Measurements from ENCODE around the gene C3orf18.

Gene C3orf18

GRCh38 chr3:50567386-50568167, at the start of gene C3orf18:
Gene C3orf18 (minus strand): TSS chr3:50567747. CDS start chr3:50565699, 2,048 bp downstream.
- no peaks in the 10 kb centered on the region for H3K9me3 Mint-ChIP-seq
- peak; percentile 90 for ATAC-seq
- H3K27me3 Mint-ChIP-seq, result no peaks in the 10 kb centered on the region
- peak within 1 kb of the TSS; percentile 96 for H3K4me3 Mint-ChIP-seq
- peaks cover 50% of the 10 kb centered on the region for H3K4me1 Mint-ChIP-seq
- no peaks in the 10 kb centered on the region for H3K36me3 Mint-ChIP-seq
- H3K27ac Mint-ChIP-seq, result peak within 1 kb of the TSS; percentile 87

GRCh38 chr3:50616770-50617095, 49.2 kb upstream of the C3orf18 start:
- Mint-ChIP-seq H3K9me3 (no peaks in the 10 kb centered on the region), H3K4me1 (peaks cover 67% of the 10 kb centered on the region), H3K36me3 (peaks cover 11% of the 10 kb centered on the region), H3K4me3 (peak overlapping the region; percentile 80), H3K27me3 (no peaks in the 10 kb centered on the region), H3K27ac (peak overlapping the region; percentile 76)
- ATAC-seq, result peak; percentile 88

GRCh38 chr3:50616003-50616769, 48.6 kb upstream of the C3orf18 start:
- Mint-ChIP-seq H3K9me3 (no peaks in the 10 kb centered on the region), H3K4me1 (peaks cover 68% of the 10 kb centered on the region), H3K36me3 (peaks cover 11% of the 10 kb centered on the region), H3K27ac (peak overlapping the region; percentile 76), H3K27me3 (no peaks in the 10 kb centered on the region), H3K4me3 (peak overlapping the region; percentile 80)
- ATAC-seq, result peak; percentile 44

GRCh38 chr3:50615190-50615589, 47.6 kb upstream of the C3orf18 start:
- H3K4me1 Mint-ChIP-seq, result peaks cover 70% of the 10 kb centered on the region
- ATAC-seq, result no peak
- peaks cover 12% of the 10 kb centered on the region for H3K36me3 Mint-ChIP-seq
- no peak overlapping the region for H3K27ac Mint-ChIP-seq
- no peaks in the 10 kb centered on the region for H3K9me3 Mint-ChIP-seq
- H3K4me3 Mint-ChIP-seq, result no peak overlapping the region
- no peaks in the 10 kb centered on the region for H3K27me3 Mint-ChIP-seq

GRCh38 chr3:50612970-50613846, 45.7 kb upstream of the C3orf18 start:
- Mint-ChIP-seq H3K4me1 (peaks cover 69% of the 10 kb centered on the region), H3K4me3 (peak overlapping the region; percentile 79), H3K36me3 (peaks cover 30% of the 10 kb centered on the region), H3K9me3 (no peaks in the 10 kb centered on the region), H3K27ac (peak overlapping the region; percentile 87), H3K27me3 (no peaks in the 10 kb centered on the region)
- ATAC-seq, result no peak

- Mint-ChIP-seq H3K9me3 (no peaks in the 10 kb centered on the region), H3K27me3 (no peaks in the 10 kb centered on the region), H3K4me1 (peaks cover 64% of the 10 kb centered on the region), H3K4me3 (peak overlapping the region; percentile 79), H3K36me3 (peaks cover 38% of the 10 kb centered on the region), H3K27ac (peak overlapping the region; percentile 87)
- no peak for ATAC-seq
Measured at GRCh38 chr3:50612234-50612882, 44.8 kb upstream of the C3orf18 start.

GRCh38 chr3:50611464-50612233, 44.1 kb upstream of the C3orf18 start, which contains the start of gene CISH:
Gene CISH (minus strand): TSS chr3:50611774. CDS start chr3:50611650, 124 bp downstream.
- peak; percentile 88 for ATAC-seq
- Mint-ChIP-seq H3K36me3 (peaks cover 45% of the 10 kb centered on the region), H3K9me3 (no peaks in the 10 kb centered on the region), H3K4me1 (peaks cover 63% of the 10 kb centered on the region), H3K27me3 (no peaks in the 10 kb centered on the region), H3K27ac (peak within 1 kb of the TSS; percentile 87), H3K4me3 (peak within 1 kb of the TSS; percentile 79)

- Mint-ChIP-seq H3K4me3 (peak overlapping the region; percentile 79), H3K27me3 (no peaks in the 10 kb centered on the region), H3K9me3 (no peaks in the 10 kb centered on the region), H3K4me1 (peaks cover 61% of the 10 kb centered on the region), H3K36me3 (peaks cover 50% of the 10 kb centered on the region), H3K27ac (peak overlapping the region; percentile 87)
- no peak for ATAC-seq
Measured at GRCh38 chr3:50610992-50611463, 43.5 kb upstream of the C3orf18 start.

GRCh38 chr3:50610181-50610971, 42.8 kb upstream of the C3orf18 start:
- H3K36me3 Mint-ChIP-seq, result peaks cover 56% of the 10 kb centered on the region
- H3K9me3 Mint-ChIP-seq, result no peaks in the 10 kb centered on the region
- peak overlapping the region; percentile 87 for H3K27ac Mint-ChIP-seq
- ATAC-seq, result no peak
- H3K27me3 Mint-ChIP-seq, result no peaks in the 10 kb centered on the region
- H3K4me1 Mint-ChIP-seq, result peaks cover 62% of the 10 kb centered on the region
- H3K4me3 Mint-ChIP-seq, result peak overlapping the region; percentile 79

GRCh38 chr3:50609763-50610085, 42.2 kb upstream of the C3orf18 start:
- Mint-ChIP-seq H3K36me3 (peaks cover 63% of the 10 kb centered on the region), H3K9me3 (no peaks in the 10 kb centered on the region), H3K27me3 (no peaks in the 10 kb centered on the region), H3K27ac (peak overlapping the region; percentile 87), H3K4me3 (peak overlapping the region; percentile 79), H3K4me1 (peaks cover 69% of the 10 kb centered on the region)
- ATAC-seq, result no peak

GRCh38 chr3:50609071-50609762, 41.7 kb upstream of the C3orf18 start:
- H3K36me3 Mint-ChIP-seq, result peaks cover 68% of the 10 kb centered on the region
- peaks cover 71% of the 10 kb centered on the region for H3K4me1 Mint-ChIP-seq
- ATAC-seq, result no peak
- no peaks in the 10 kb centered on the region for H3K27me3 Mint-ChIP-seq
- peak overlapping the region; percentile 79 for H3K4me3 Mint-ChIP-seq
- peak overlapping the region; percentile 87 for H3K27ac Mint-ChIP-seq
- H3K9me3 Mint-ChIP-seq, result no peaks in the 10 kb centered on the region

- ATAC-seq, result no peak
- Mint-ChIP-seq H3K27me3 (no peaks in the 10 kb centered on the region), H3K9me3 (no peaks in the 10 kb centered on the region), H3K36me3 (peaks cover 77% of the 10 kb centered on the region), H3K4me3 (peak overlapping the region; percentile 79), H3K27ac (peak overlapping the region; percentile 87), H3K4me1 (peaks cover 73% of the 10 kb centered on the region)
Measured at GRCh38 chr3:50608278-50608677, 40.7 kb upstream of the C3orf18 start.
